ENCODE measurements around the gene RIGI.

The RIGI gene

GRCh38 chr9:32543047-32543446 is 17.1 kb upstream of the RIGI start:
- H3K27ac ChIP-seq: no peak overlapping the region
- no peak overlapping the region for H3K4me3 ChIP-seq

GRCh38 chr9:32533816-32534215 is 7.8 kb upstream of the RIGI start:
- no peak overlapping the region for H3K27ac ChIP-seq
- no peak overlapping the region for H3K4me3 ChIP-seq

GRCh38 chr9:32533336-32533735 is 7.3 kb upstream of the RIGI start:
- H3K27ac ChIP-seq: no peak overlapping the region
- H3K4me3 ChIP-seq: no peak overlapping the region

GRCh38 chr9:32526707-32527048 is 682 bp upstream of the RIGI start:
- H3K27ac ChIP-seq: peak overlapping the region in 20 of 21 experiments; percentile 75 to 95 (median 86)

GRCh38 chr9:32525709-32526030 is 326 bp downstream of the RIGI start:
- Histone ChIP-seq H3K27ac (peak overlapping the region; percentile 26 to 95 (median 86)), H3K4me3 (peak overlapping the region; percentile 51 to 79 (median 62))

More at GRCh38 chr9:32526707-32527048, 682 bp upstream of the RIGI start:
- H3K4me3 ChIP-seq: peak overlapping the region; percentile 51 to 79 (median 62)

GRCh38 chr9:32524892-32525708 is 896 bp downstream of the RIGI start:
- H3K27ac ChIP-seq: peak overlapping the region in 20 of 21 experiments; percentile 26 to 95 (median 86)
- peak overlapping the region; percentile 51 to 79 (median 62) for H3K4me3 ChIP-seq

- peak overlapping the region; percentile 51 to 79 (median 62) for H3K4me3 ChIP-seq
- peak overlapping the region in 10 of 21 experiments; percentile 80 to 95 (median 89) for H3K27ac ChIP-seq
Measured at GRCh38 chr9:32524558-32524891, 1.5 kb downstream of the RIGI start.

GRCh38 chr9:32523910-32524309 is 2.1 kb downstream of the RIGI start:
- no peak overlapping the region for H3K27ac ChIP-seq
- H3K4me3 ChIP-seq: no peak overlapping the region

- H3K4me3 ChIP-seq: no peak overlapping the region
Measured at GRCh38 chr9:32518276-32518675, 7.7 kb downstream of the RIGI start.

GRCh38 chr9:32516241-32516640 is 9.8 kb downstream of the RIGI start:
- peak overlapping the region in 6 of 21 experiments; percentile 4 to 82 (median 40) for H3K27ac ChIP-seq
- no peak overlapping the region for H3K4me3 ChIP-seq

More at GRCh38 chr9:32518276-32518675, 7.7 kb downstream of the RIGI start:
- no peak overlapping the region for H3K27ac ChIP-seq

GRCh38 chr9:32508728-32509127 is 17.3 kb downstream of the RIGI start:
- H3K4me3 ChIP-seq: no peak overlapping the region
- H3K27ac ChIP-seq: no peak overlapping the region

- Histone ChIP-seq H3K4me3 (no peak overlapping the region), H3K27ac (no peak overlapping the region)
Measured at GRCh38 chr9:32503008-32503407, 23.0 kb downstream of the RIGI start.

- Histone ChIP-seq H3K4me3 (no peak overlapping the region), H3K27ac (no peak overlapping the region)
Measured at GRCh38 chr9:32502464-32502863, 23.5 kb downstream of the RIGI start.

GRCh38 chr9:32501868-32502267 is 24.1 kb downstream of the RIGI start:
- Histone ChIP-seq H3K4me3 (no peak overlapping the region), H3K27ac (no peak overlapping the region)

GRCh38 chr9:32500768-32501167 is 25.2 kb downstream of the RIGI start:
- Histone ChIP-seq H3K4me3 (no peak overlapping the region), H3K27ac (no peak overlapping the region)

GRCh38 chr9:32497921-32498320 is 28.1 kb downstream of the RIGI start:
- Histone ChIP-seq H3K4me3 (no peak overlapping the region), H3K27ac (no peak overlapping the region)

- Histone ChIP-seq H3K4me3 (no peak overlapping the region), H3K27ac (no peak overlapping the region)
Measured at GRCh38 chr9:32490601-32491000, 35.4 kb downstream of the RIGI start.

- Histone ChIP-seq H3K27ac (no peak overlapping the region), H3K4me3 (no peak overlapping the region)
Measured at GRCh38 chr9:32487981-32488380, 38.0 kb downstream of the RIGI start.

- no peak overlapping the region for H3K27ac ChIP-seq
- no peak overlapping the region for H3K4me3 ChIP-seq
Measured at GRCh38 chr9:32486839-32487562, 39.0 kb downstream of the RIGI start.

GRCh38 chr9:32483343-32483742 is 42.7 kb downstream of the RIGI start:
- H3K4me3 ChIP-seq: no peak overlapping the region
- no peak overlapping the region for H3K27ac ChIP-seq
